WTC11 (cell line): Measurements from ENCODE around the gene SLC47A1.
"Not testable (repeated sequence)": the region's sequence is repeated elsewhere in the genome, so short reads cannot be mapped to it uniquely, and the experiment has no call there.

Experiments used
- CTCF ChIP-seq: fragments of 200-600 bp; IDR thresholded peaks from 2 replicates; pipeline ENCODE4 v1.8.0; 2022; ENCODE audit warnings: antibody characterized with exemption
- GRHL2 ChIP-seq: fragments of 250-450 bp; sonication (Bioruptor Pico); IDR thresholded peaks from 2 replicates; pipeline ENCODE4 v1.8.0; 2022; ENCODE audit warnings: mild to moderate bottlenecking, moderate library complexity; ENCODE audit not compliant: insufficient replicate concordance, severe bottlenecking
- IRF2 ChIP-seq: sonication (generic); formaldehyde crosslinking; IDR thresholded peaks from 2 replicates; pipeline ENCODE4 v1.8.0; 2022; ENCODE audit warnings: low read depth, missing genetic modification reagents, borderline replicate concordance
- MAX ChIP-seq: sonication (generic); formaldehyde crosslinking; IDR thresholded peaks from 2 replicates; pipeline ENCODE4 v1.8.0; 2022; ENCODE audit warnings: mild to moderate bottlenecking, missing genetic modification reagents
- RELA ChIP-seq: sonication (generic); formaldehyde crosslinking; IDR thresholded peaks from 2 replicates; pipeline ENCODE4 v1.8.1; 2022; ENCODE audit warnings: missing genetic modification reagents, mild to moderate bottlenecking, borderline replicate concordance
- SP1 ChIP-seq: sonication (generic); formaldehyde crosslinking; conservative IDR thresholded peaks from 2 replicates; pipeline ENCODE4 v1.8.1; 2022; ENCODE audit warnings: missing genetic modification reagents
- ZSCAN18 ChIP-seq: fragments of 250-450 bp; sonication (Bioruptor Pico); IDR thresholded peaks from 2 replicates; pipeline ENCODE4 v2.1.2; 2022; ENCODE audit warnings: mild to moderate bottlenecking, moderate library complexity
- TF ChIP-seq, protein P1 (sequence below): sonication (generic); formaldehyde crosslinking; IDR thresholded peaks from 2 replicates; pipeline ENCODE4 v1.8.0; 2022; ENCODE audit warnings: mild to moderate bottlenecking, missing genetic modification reagents
- TF ChIP-seq, protein P2 (sequence below): sonication (generic); formaldehyde crosslinking; IDR thresholded peaks from 2 replicates; pipeline ENCODE4 v1.8.1; 2022; ENCODE audit warnings: mild to moderate bottlenecking, moderate library complexity, missing genetic modification reagents

GRCh38 chr17:19582152-19582551 lies 48.5 kb downstream of the SLC47A1 start:
- not testable (repeated sequence) for TF ChIP-seq CTCF; RELA (CRISPR knock-in tag); SP1 (CRISPR knock-in tag); ZSCAN18 (CRISPR knock-in tag); IRF2 (CRISPR knock-in tag); GRHL2 (CRISPR knock-in tag); MAX
- TF ChIP-seq, protein P1, sequence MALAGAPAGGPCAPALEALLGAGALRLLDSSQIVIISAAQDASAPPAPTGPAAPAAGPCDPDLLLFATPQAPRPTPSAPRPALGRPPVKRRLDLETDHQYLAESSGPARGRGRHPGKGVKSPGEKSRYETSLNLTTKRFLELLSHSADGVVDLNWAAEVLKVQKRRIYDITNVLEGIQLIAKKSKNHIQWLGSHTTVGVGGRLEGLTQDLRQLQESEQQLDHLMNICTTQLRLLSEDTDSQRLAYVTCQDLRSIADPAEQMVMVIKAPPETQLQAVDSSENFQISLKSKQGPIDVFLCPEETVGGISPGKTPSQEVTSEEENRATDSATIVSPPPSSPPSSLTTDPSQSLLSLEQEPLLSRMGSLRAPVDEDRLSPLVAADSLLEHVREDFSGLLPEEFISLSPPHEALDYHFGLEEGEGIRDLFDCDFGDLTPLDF (CRISPR knock-in tag): not testable (repeated sequence)
- TF ChIP-seq, protein P2, sequence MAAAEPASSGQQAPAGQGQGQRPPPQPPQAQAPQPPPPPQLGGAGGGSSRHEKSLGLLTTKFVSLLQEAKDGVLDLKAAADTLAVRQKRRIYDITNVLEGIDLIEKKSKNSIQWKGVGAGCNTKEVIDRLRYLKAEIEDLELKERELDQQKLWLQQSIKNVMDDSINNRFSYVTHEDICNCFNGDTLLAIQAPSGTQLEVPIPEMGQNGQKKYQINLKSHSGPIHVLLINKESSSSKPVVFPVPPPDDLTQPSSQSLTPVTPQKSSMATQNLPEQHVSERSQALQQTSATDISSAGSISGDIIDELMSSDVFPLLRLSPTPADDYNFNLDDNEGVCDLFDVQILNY: not testable (repeated sequence)
